AG09319 (cell line): Measurements from ENCODE around the gene AARS1.
A peak's percentile ranks its signal among the peaks of the same experiment; 100 is the strongest.
"Not testable (repeated sequence)": the region's sequence is repeated elsewhere in the genome, so short reads cannot be mapped to it uniquely, and the experiment has no call there.

ENCODE experiments used
- DNase-seq: peaks from one replicate; pipeline ENCODE4 v3.0.0-alpha.2; 2010; ENCODE audit warnings: low read depth; ENCODE audit errors: extremely low read depth
- TF ChIP-seq, protein P1 (sequence below): IDR thresholded peaks from 2 replicates; pipeline ENCODE4 v1.5.1; 2011; ENCODE audit warnings: low read depth, mild to moderate bottlenecking, inconsistent platforms, low read length, moderate library complexity

AARS1 gene

DNA sequence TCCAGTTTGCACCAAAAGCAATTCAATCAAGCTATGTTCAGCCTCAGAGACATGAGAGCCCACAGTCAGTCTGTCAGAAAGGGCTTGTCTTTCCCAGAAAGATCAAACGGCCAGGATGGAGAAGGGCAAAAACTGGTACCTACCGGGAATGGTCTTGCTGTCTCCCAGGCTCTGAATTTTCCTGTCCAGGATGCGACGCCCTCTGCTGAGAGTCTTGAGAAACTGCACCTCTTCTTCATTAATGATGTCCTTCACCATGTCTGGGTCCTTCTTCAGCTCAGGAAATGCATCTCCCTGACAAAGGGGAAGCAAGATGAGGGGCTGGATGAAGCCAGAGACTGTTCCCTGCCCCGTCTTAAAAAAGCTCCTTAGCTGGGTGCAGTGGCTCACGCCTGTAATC is 21.8 kb downstream of the AARS1 start:
- no peak for DNase-seq
- TF ChIP-seq, protein P1, sequence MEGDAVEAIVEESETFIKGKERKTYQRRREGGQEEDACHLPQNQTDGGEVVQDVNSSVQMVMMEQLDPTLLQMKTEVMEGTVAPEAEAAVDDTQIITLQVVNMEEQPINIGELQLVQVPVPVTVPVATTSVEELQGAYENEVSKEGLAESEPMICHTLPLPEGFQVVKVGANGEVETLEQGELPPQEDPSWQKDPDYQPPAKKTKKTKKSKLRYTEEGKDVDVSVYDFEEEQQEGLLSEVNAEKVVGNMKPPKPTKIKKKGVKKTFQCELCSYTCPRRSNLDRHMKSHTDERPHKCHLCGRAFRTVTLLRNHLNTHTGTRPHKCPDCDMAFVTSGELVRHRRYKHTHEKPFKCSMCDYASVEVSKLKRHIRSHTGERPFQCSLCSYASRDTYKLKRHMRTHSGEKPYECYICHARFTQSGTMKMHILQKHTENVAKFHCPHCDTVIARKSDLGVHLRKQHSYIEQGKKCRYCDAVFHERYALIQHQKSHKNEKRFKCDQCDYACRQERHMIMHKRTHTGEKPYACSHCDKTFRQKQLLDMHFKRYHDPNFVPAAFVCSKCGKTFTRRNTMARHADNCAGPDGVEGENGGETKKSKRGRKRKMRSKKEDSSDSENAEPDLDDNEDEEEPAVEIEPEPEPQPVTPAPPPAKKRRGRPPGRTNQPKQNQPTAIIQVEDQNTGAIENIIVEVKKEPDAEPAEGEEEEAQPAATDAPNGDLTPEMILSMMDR, result peak; percentile 55

DNA sequence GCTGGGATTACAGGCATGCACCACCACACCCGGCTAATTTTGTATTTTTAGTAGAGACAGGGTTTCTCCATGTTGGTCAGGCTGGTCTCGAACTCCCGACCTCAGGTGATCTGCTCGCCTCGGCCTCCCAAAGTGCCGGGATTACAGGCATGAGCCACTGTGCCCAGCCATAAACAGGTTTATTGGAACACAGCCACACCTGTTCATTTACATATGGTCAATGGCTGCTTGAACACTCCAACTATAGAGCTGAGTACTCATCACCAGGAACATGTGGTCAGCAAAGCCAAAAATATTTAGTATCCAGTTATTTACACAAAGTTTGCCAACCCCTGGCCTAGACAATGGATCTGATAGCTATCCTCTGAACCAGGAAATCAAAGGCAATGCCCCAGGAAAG is 29.4 kb downstream of the AARS1 start:
- not testable (repeated sequence) for DNase-seq

DNA sequence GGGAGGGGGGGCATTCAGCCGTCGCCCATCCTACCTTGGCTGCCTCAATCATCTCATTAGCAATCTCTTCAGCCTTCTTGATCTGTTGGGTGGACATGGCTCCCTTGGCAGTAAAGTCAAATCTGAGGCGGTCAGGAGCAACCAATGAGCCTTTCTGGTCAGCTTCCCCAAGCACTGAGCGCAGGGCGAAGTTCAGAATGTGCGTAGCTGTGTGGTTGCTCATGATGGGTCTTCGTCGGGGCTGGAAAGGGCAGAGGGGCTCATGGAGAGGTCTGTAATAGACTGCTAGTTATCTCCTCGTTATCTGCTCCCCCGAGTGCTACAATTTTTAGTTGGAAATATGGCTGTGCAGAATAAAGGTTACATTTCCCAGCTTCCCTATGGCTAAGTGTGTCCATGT is 30.4 kb downstream of the AARS1 start:
- DNase-seq, result no peak
- TF ChIP-seq, protein P1, result no peak

DNA sequence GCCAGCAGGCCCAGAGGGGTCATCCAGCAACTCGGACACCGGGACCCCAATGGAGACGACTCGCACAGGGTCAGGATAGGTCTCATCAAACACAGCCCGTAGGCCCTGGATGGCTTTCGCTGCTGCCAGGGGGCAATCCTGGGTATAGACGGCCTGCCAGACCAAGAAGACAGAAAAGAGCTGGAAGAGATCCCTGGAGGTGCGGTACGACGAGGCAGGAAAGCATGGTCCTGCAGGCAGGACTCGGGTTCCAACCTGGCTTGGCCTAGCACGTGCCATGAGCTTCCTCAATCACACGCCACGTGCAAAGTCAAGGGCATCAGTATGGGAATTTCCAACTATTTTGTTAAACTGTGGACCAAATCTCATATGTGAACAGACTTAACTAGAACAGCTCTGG is 31.2 kb downstream of the AARS1 start:
- TF ChIP-seq, protein P1, result no peak
- no peak for DNase-seq

DNA sequence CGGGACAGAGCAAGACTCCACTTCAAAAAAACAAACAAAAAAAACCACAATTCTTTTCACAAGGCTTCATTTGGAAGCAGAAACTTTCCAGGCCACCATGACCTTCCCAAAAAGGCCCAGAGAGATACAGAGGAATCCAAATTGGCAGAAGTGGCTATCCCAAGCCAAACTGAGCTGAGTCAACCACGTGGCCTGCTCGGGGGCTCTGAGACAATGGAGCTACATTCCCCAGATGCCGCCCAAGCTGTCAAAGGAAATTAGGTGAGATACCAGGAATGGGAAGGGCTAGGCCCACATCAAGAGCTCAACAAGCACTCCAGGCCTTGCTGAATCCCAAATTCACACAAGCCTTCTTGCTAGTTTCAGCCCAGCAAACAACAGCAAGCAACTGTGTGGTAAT is 31.9 kb downstream of the AARS1 start:
- DNase-seq, result no peak
- TF ChIP-seq, protein P1, result no peak

DNA sequence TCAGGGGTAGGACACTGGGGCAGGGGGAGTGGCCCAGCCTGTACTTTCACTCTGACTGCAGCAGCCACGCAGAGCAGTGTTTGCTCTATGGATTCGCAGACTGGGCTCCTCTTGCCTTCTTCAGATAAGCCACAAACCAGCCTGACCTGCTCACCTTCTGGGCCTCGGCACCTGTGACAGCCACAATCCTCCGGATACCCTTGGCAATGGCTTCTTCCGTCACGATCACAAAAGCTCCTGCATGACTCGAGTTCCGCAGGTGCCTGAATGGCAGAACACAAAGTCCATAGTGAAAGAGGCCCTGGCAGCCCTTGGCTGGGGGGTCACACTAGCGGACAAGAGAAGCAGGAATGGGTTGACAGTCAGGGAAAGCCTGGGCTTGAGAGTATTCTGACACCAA is 33.7 kb downstream of the AARS1 start:
- TF ChIP-seq, protein P1, result no peak
- no peak for DNase-seq

DNA sequence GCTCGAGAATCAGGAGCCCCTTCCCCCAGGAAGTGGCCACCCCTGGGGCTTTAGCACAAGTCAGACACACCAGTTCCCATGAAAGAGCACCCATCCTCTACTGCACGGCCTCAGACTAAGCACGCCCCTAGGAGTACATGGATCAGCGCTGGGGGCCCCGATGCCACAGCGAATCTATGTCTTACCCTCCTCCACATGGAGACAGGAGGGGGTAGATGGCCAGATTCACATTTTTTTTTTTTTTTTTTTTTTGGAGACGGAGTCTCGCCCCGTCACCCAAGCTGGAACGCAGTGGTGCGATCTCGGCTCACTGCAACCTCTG is 34.4 kb downstream of the AARS1 start:
- TF ChIP-seq, protein P1, result no peak

DNA sequence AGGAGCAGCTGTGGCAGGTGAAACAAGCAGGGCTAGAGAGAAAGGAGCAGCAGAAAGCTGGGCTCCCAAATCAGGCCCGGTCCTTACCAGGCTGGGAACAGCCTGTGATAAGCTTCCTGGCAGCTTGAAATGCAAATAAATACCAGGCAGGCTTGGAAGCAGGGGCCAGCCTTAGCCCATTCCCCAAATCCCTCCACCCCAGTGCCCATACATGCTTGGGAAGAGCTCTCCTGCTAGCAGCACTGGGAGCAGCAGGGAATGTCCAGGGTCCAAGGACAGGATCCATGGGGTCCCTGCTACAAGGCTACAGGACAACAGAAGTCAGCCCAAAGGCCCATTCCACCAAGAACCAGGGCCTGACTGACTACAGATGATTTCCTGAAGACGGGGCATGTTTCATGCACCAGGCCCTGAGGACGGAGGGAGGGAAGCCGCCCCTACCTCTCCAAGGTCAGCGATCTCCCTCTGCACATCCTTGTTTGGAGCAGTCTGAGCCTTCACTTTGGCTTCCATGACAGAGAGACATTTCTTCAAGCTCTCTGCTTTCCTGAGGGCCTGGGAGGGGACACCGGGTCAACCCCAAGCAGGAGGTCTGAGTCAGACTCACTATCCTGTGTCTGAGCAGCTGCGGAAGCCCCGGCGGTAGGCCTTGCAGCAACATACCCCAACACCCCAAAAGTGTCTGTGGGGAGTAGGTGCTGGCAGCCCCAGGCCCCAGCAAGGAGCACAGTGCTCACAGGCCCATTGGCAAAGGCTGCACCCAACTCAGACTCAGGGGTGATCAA is 34.9 kb downstream of the AARS1 start:
- DNase-seq, result no peak
- TF ChIP-seq, protein P1, result no peak

More for the DNA sequence above, 34.4 kb downstream of the AARS1 start:
- no peak for DNase-seq
